OCI-LY3 (cell line): ENCODE results near the gene NT5C2.

Experiments used
- EZH2phosphoT487 ChIP-seq: fragments of 200-600 bp; shearing (Covaris generic); IDR thresholded peaks from 2 replicates; pipeline ENCODE4 v1.6.1; 2018; ENCODE audit warnings: antibody characterized with exemption, mixed run types, low read depth
- TF ChIP-seq, protein P1 (sequence below): fragments of 200-600, 300-600 bp; sonication (generic); IDR thresholded peaks from 2 replicates; pipeline ENCODE4 v1.5.1; 2014; ENCODE audit warnings: antibody characterized with exemption, low read length, low read depth

DNA sequence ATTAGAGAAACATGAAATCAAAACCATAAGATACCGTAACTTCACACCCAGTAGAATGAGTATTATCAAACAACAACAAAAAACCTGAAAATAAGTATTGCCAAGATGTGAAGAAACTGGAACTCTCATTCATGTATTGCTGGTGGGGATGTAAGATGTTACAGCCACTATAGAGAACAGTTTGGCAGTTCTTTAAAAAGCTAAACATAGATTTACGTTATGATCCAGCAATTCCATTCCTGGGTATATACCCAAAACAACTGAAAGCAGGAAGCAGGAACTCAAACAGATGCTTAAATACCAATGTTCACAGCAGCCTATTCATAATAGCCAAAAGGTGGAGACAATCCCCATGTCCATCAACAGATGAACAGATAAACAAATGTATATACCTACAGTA is 72.5 kb downstream of the NT5C2 start:
- TF ChIP-seq, protein P1, sequence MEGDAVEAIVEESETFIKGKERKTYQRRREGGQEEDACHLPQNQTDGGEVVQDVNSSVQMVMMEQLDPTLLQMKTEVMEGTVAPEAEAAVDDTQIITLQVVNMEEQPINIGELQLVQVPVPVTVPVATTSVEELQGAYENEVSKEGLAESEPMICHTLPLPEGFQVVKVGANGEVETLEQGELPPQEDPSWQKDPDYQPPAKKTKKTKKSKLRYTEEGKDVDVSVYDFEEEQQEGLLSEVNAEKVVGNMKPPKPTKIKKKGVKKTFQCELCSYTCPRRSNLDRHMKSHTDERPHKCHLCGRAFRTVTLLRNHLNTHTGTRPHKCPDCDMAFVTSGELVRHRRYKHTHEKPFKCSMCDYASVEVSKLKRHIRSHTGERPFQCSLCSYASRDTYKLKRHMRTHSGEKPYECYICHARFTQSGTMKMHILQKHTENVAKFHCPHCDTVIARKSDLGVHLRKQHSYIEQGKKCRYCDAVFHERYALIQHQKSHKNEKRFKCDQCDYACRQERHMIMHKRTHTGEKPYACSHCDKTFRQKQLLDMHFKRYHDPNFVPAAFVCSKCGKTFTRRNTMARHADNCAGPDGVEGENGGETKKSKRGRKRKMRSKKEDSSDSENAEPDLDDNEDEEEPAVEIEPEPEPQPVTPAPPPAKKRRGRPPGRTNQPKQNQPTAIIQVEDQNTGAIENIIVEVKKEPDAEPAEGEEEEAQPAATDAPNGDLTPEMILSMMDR = no peak
- no peak for TF ChIP-seq EZH2phosphoT487
